PC-3 (cell line): ENCODE data around the gene CCDC178. TPM values are rescaled to one million over a fixed set of nuclear protein-coding genes. Genes with fewer than 3 reads are reported as not detected.

ENCODE experiments used
- ATAC-seq: fragments of 200-7000 bp; cut with Tn5 transposase; 2 replicates; pipeline ENCODE4 v1.9.1; 2020; ENCODE audit warnings: mild to moderate bottlenecking, moderate library complexity
- BruUV-seq: library from RNA; stranded (reverse); fragments of 400-500 nt; replicated peaks from 2 replicates; lab custom pipeline; 2021; lab: Mats Ljungman, UMichigan
- CTCF ChIA-PET: fragments of 300-600 bp; sonication (Branson Sonifier 250); formaldehyde crosslinking; loops from one replicate; lab custom pipeline; 2022; ENCODE audit warnings: antibody characterized with exemption; lab: Charles Lee
- POLR2A ChIA-PET: fragments of 300-600 bp; sonication (Branson Sonifier 250); formaldehyde crosslinking; loops from one replicate; lab custom pipeline; 2022; ENCODE audit warnings: antibody characterized with exemption; ENCODE audit not compliant: unreplicated experiment; lab: Charles Lee
- DNase-seq: peaks from one replicate; pipeline ENCODE4 v3.0.0-alpha.2; 2015
- H2AFZ ChIP-seq: fragments of 300-600 bp; sonication (generic); 2 replicates; pipeline ENCODE4 v1.6.0; 2016; ENCODE audit warnings: antibody characterized with exemption, low read length
- H3F3A ChIP-seq: fragments of 300-600 bp; sonication (generic); one replicate; pipeline ENCODE4 v1.6.0; 2017; ENCODE audit warnings: antibody characterized with exemption, low read length, control low read depth, mild to moderate bottlenecking; ENCODE audit not compliant: unreplicated experiment
- H3K27ac ChIP-seq: fragments of 300-600 bp; sonication (generic); 2 replicates; pipeline ENCODE4 v1.5.1; 2016; ENCODE audit warnings: mild to moderate bottlenecking, low read length
- H3K27me3 ChIP-seq: fragments of 300-600 bp; sonication (generic); 2 replicates; pipeline ENCODE4 v1.6.1; 2016; ENCODE audit warnings: low read length, mixed read lengths
- H3K36me3 ChIP-seq: fragments of 300-600 bp; sonication (generic); 2 replicates; pipeline ENCODE4 v1.6.1; 2016; ENCODE audit warnings: low read depth, mixed run types, low read length, mixed read lengths
- H3K4me1 ChIP-seq: fragments of 300-600 bp; sonication (generic); 2 replicates; pipeline ENCODE4 v1.5.1; 2016; ENCODE audit warnings: low read length; ENCODE audit not compliant: insufficient read depth
- H3K4me2 ChIP-seq: fragments of 300-600 bp; sonication (generic); 2 replicates; pipeline ENCODE4 v1.6.0; 2016; ENCODE audit warnings: low read length
- H3K4me3 ChIP-seq: fragments of 300-600 bp; sonication (generic); 2 replicates; pipeline ENCODE4 v1.5.1; 2016; ENCODE audit warnings: mild to moderate bottlenecking, low read length, mixed read lengths
- H3K79me2 ChIP-seq: fragments of 300-600 bp; sonication (generic); 2 replicates; pipeline ENCODE4 v1.6.1; 2017; ENCODE audit warnings: low read length, mixed read lengths
- H3K9ac ChIP-seq: fragments of 300-600 bp; sonication (generic); 2 replicates; pipeline ENCODE4 v1.6.0; 2016; ENCODE audit warnings: mild to moderate bottlenecking, low read length
- H3K9me2 ChIP-seq: fragments of 300-600 bp; sonication (generic); replicated peaks from 2 replicates; pipeline ENCODE4 v1.6.1; 2016; ENCODE audit warnings: mixed run types, low read length, mixed read lengths
- H3K9me3 ChIP-seq: fragments of 300-600 bp; sonication (generic); 2 replicates; pipeline ENCODE4 v1.6.1; 2016; ENCODE audit warnings: low read length, mixed read lengths
- H4K20me1 ChIP-seq: fragments of 300-600 bp; sonication (generic); 2 replicates; pipeline ENCODE4 v1.6.1; 2016; ENCODE audit warnings: low read length, mixed read lengths
- CTCF ChIP-seq: fragments of 300-600 bp; sonication (generic); conservative IDR thresholded peaks from 2 replicates; pipeline ENCODE4 v1.5.1; 2017; ENCODE audit warnings: antibody characterized with exemption, low read depth, mild to moderate bottlenecking, low read length
- EZH2 ChIP-seq: fragments of 300-600 bp; sonication (generic); IDR thresholded peaks from one replicate; pipeline ENCODE4 v1.6.1; 2017; ENCODE audit warnings: antibody characterized with exemption, mild to moderate bottlenecking, low read length; ENCODE audit not compliant: unreplicated experiment
- EZH2phosphoT487 ChIP-seq: fragments of 300-600 bp; sonication (generic); IDR thresholded peaks from 2 replicates; pipeline ENCODE4 v1.6.1; 2018; ENCODE audit warnings: mild to moderate bottlenecking, antibody characterized with exemption, low read length, borderline replicate concordance
- intact Hi-C: fragments of 100-400 bp; cut with micrococcal nuclease; formaldehyde crosslinking; loops from 2 replicates; pipeline ENCODE4 v1.9.0; 2023
- total RNA-seq: library from RNA; depleted of rRNA; stranded (reverse); fragments of >200 nt; gene quantifications from 2 replicates; pipeline ENCODE4 v1.2.3, GENCODE V29; 2014

CCDC178 gene
- total RNA-seq, 1 experiment from 2014 or later: not detected

GRCh38 chr18:32998921-32999320 lies 441.6 kb downstream of the CCDC178 start:
- Histone ChIP-seq H3K4me3 (no peak overlapping the region), H3K27me3 (no peaks in the 10 kb centered on the region)
- intact Hi-C loops: no loop called here

GRCh38 chr18:32998285-32998684 lies 442.2 kb downstream of the CCDC178 start:
- POLR2A ChIA-PET: no interaction called here
- intact Hi-C loops: no loop called here
- no peak for TF ChIP-seq EZH2
- no peak for TF ChIP-seq CTCF

More at GRCh38 chr18:32998921-32999320, 441.6 kb downstream of the CCDC178 start:
- ChIA-PET POLR2A (no interaction called here), CTCF (no interaction called here)
- no peaks in the 10 kb centered on the region for H3K9me2 ChIP-seq
- no peaks in the 10 kb centered on the region for H4K20me1 ChIP-seq
- no peak overlapping the region for H3K4me2 ChIP-seq
- no peak for TF ChIP-seq CTCF
- ATAC-seq (no peak), DNase-seq (no peak)
- H3K79me2 ChIP-seq: no peaks in the 10 kb centered on the region
- no peaks in the 10 kb centered on the region for H3K9me3 ChIP-seq
- BruUV-seq: no TSS peak
- no peak overlapping the region for H3K9ac ChIP-seq
- H3F3A ChIP-seq: no peaks in the 10 kb centered on the region
- no peak overlapping the region for H3K27ac ChIP-seq
- no peaks in the 10 kb centered on the region for H3K36me3 ChIP-seq
- H2AFZ ChIP-seq: no peak overlapping the region
- H3K4me1 ChIP-seq: no peaks in the 10 kb centered on the region

GRCh38 chr18:32983721-32984120 lies 456.8 kb downstream of the CCDC178 start:
- Histone ChIP-seq H3K36me3 (no peaks in the 10 kb centered on the region), H3K27me3 (no peaks in the 10 kb centered on the region), H4K20me1 (no peaks in the 10 kb centered on the region), H3K79me2 (no peaks in the 10 kb centered on the region), H3K9ac (no peak overlapping the region), H3K27ac (no peak overlapping the region), H3K4me3 (no peak overlapping the region), H3K4me2 (no peak overlapping the region), H2AFZ (no peak overlapping the region), H3K9me2 (no peaks in the 10 kb centered on the region), H3F3A (no peaks in the 10 kb centered on the region), H3K4me1 (no peaks in the 10 kb centered on the region), H3K9me3 (no peaks in the 10 kb centered on the region)
- no TSS peak for BruUV-seq
- no peak for TF ChIP-seq CTCF
- no peak for TF ChIP-seq EZH2phosphoT487
- no peak for TF ChIP-seq EZH2
- ATAC-seq (no peak), DNase-seq (no peak)
- CTCF ChIA-PET: interaction anchor here (0.6 kb wide), 1 partner anchor 85 kb away, joined by 3 read pairs; no protein-coding TSS in a partner anchor
- POLR2A ChIA-PET: no interaction called here
- intact Hi-C loops: no loop called here

More at GRCh38 chr18:32998285-32998684, 442.2 kb downstream of the CCDC178 start:
- H3K4me1 ChIP-seq: no peaks in the 10 kb centered on the region
- H4K20me1 ChIP-seq: no peaks in the 10 kb centered on the region
- no peaks in the 10 kb centered on the region for H3K36me3 ChIP-seq
- no peak overlapping the region for H3K4me2 ChIP-seq
- no peak overlapping the region for H2AFZ ChIP-seq
- no TSS peak for BruUV-seq
- H3K27me3 ChIP-seq: no peaks in the 10 kb centered on the region
- H3K27ac ChIP-seq: no peak overlapping the region
- CTCF ChIA-PET: no interaction called here
- no peaks in the 10 kb centered on the region for H3K79me2 ChIP-seq
- no peaks in the 10 kb centered on the region for H3K9me3 ChIP-seq
- no peaks in the 10 kb centered on the region for H3F3A ChIP-seq
- H3K9me2 ChIP-seq: no peaks in the 10 kb centered on the region
- ATAC-seq: no peak
- no peak overlapping the region for H3K4me3 ChIP-seq
- H3K9ac ChIP-seq: no peak overlapping the region
- no peak for DNase-seq
